HEK293 (cell line): Measurements from ENCODE around the gene GNAQ.

Experiments used
- CTCF ChIA-PET: fragments of 350-600 bp; formaldehyde crosslinking; extraction: SDS; loops from one replicate; lab custom pipeline; 2021; ENCODE audit warnings: antibody characterized with exemption; lab: Yijun Ruan, JAX
- POLR2A ChIA-PET: fragments of 300-600 bp; formaldehyde crosslinking; extraction: SDS; loops from one replicate; lab custom pipeline; 2020; ENCODE audit warnings: antibody characterized with exemption, inconsistent platforms; lab: Yijun Ruan, JAX
- H3K27ac ChIP-seq: fragments of 200-500 bp; sonication (Bioruptor generic); 2 replicates; pipeline ENCODE4 v1.5.1; 2014; ENCODE audit warnings: low read depth, low read length, control low read depth, inconsistent platforms; ENCODE audit errors: extremely low read depth
- H3K36me3 ChIP-seq, 2 experiments: fragments of 200-500 bp in 1 of 2; sonication (Bioruptor generic) in 1 of 2; 1 replicate in 1 of 2; 2 replicates in 1 of 2; pipeline ENCODE4 v1.5.1; 2014 to 2017; ENCODE audit warnings: inconsistent platforms in 2 of 2, low read length in 2 of 2; ENCODE audit not compliant: control insufficient read depth in 2 of 2, insufficient read depth in 1 of 2
- H3K4me1 ChIP-seq: fragments of 200-500 bp; sonication (Bioruptor generic); 2 replicates; pipeline ENCODE4 v1.5.1; 2014; ENCODE audit warnings: mild to moderate bottlenecking, low read length, inconsistent platforms; ENCODE audit not compliant: control insufficient read depth, insufficient read depth
- H3K4me3 ChIP-seq: 2 replicates; pipeline ENCODE4 v1.5.1; 2011; ENCODE audit warnings: low read depth, mild to moderate bottlenecking, control low read depth, low read length, moderate library complexity
- H3K9me3 ChIP-seq: fragments of 200-500 bp; sonication (Bioruptor generic); 2 replicates; pipeline ENCODE4 v1.5.1; 2014; ENCODE audit warnings: low read depth, low read length, inconsistent platforms; ENCODE audit not compliant: control insufficient read depth, insufficient read depth
- CTCF ChIP-seq: fragments of 450-650 bp; formaldehyde crosslinking; IDR thresholded peaks from 2 replicates; pipeline ENCODE4 v1.5.1; 2016; ENCODE audit warnings: missing biosample characterization, missing genetic modification characterization
- GLIS1 ChIP-seq: fragments of 450-650 bp; formaldehyde crosslinking; IDR thresholded peaks from 2 replicates; pipeline ENCODE4 v1.5.1; 2016; ENCODE audit warnings: missing biosample characterization, missing genetic modification characterization
- KLF16 ChIP-seq: fragments of 450-650 bp; formaldehyde crosslinking; IDR thresholded peaks from 2 replicates; pipeline ENCODE4 v1.5.1; 2017; ENCODE audit warnings: missing biosample characterization, missing genetic modification characterization
- KLF9 ChIP-seq: fragments of 450-650 bp; formaldehyde crosslinking; IDR thresholded peaks from 2 replicates; pipeline ENCODE4 v1.5.1; 2016; ENCODE audit warnings: missing biosample characterization, missing genetic modification characterization, low read depth
- PRDM1 ChIP-seq: fragments of 450-650 bp; formaldehyde crosslinking; IDR thresholded peaks from 2 replicates; pipeline ENCODE4; 2016; ENCODE audit warnings: missing biosample characterization, missing genetic modification characterization
- SP3 ChIP-seq: fragments of 450-650 bp; formaldehyde crosslinking; IDR thresholded peaks from 2 replicates; pipeline ENCODE4 v1.5.1; 2016; ENCODE audit warnings: missing biosample characterization, missing genetic modification characterization
- WT1 ChIP-seq: fragments of 450-650 bp; formaldehyde crosslinking; IDR thresholded peaks from 2 replicates; pipeline ENCODE4 v1.5.1; 2016; ENCODE audit warnings: missing biosample characterization, missing genetic modification characterization
- ZBTB17 ChIP-seq: fragments of 450-650 bp; formaldehyde crosslinking; IDR thresholded peaks from 2 replicates; pipeline ENCODE4 v1.5.1; 2016; ENCODE audit warnings: missing biosample characterization, missing genetic modification characterization
- ZNF133 ChIP-seq: fragments of 450-650 bp; formaldehyde crosslinking; IDR thresholded peaks from 2 replicates; pipeline ENCODE4 v1.5.1; 2016; ENCODE audit warnings: missing biosample characterization, missing genetic modification characterization
- ZNF174 ChIP-seq: fragments of 450-650 bp; formaldehyde crosslinking; IDR thresholded peaks from 2 replicates; pipeline ENCODE4 v1.5.0; 2017; ENCODE audit warnings: missing biosample characterization, mild to moderate bottlenecking, missing genetic modification characterization
- ZNF366 ChIP-seq: fragments of 450-650 bp; formaldehyde crosslinking; conservative IDR thresholded peaks from 2 replicates; pipeline ENCODE4 v1.5.1; 2016; ENCODE audit warnings: missing biosample characterization, missing genetic modification characterization
- ZNF37A ChIP-seq: fragments of 450-650 bp; IDR thresholded peaks from 2 replicates; pipeline ENCODE4 v1.5.1; 2018; ENCODE audit warnings: missing biosample characterization, missing genetic modification characterization
- ZNF514 ChIP-seq: fragments of 450-650 bp; formaldehyde crosslinking; IDR thresholded peaks from 2 replicates; pipeline ENCODE4 v1.5.1; 2016; ENCODE audit warnings: missing biosample characterization, missing genetic modification characterization
- ZNF580 ChIP-seq: fragments of 450-650 bp; formaldehyde crosslinking; IDR thresholded peaks from 2 replicates; pipeline ENCODE4 v1.5.1; 2016; ENCODE audit warnings: missing biosample characterization, missing genetic modification characterization
- ZNF585B ChIP-seq: fragments of 450-650 bp; formaldehyde crosslinking; IDR thresholded peaks from 2 replicates; pipeline ENCODE4 v1.5.1; 2016; ENCODE audit warnings: missing biosample characterization, missing genetic modification characterization
- ZNF610 ChIP-seq: fragments of 450-650 bp; formaldehyde crosslinking; IDR thresholded peaks from 2 replicates; pipeline ENCODE4 v1.5.1; 2016; ENCODE audit warnings: missing biosample characterization, missing genetic modification characterization, borderline replicate concordance
- ZNF654 ChIP-seq: fragments of 450-650 bp; formaldehyde crosslinking; IDR thresholded peaks from 2 replicates; pipeline ENCODE4 v1.5.1; 2016; ENCODE audit warnings: low read depth, missing biosample characterization, missing genetic modification characterization
- ZNF660 ChIP-seq: fragments of 450-650 bp; IDR thresholded peaks from 2 replicates; pipeline ENCODE4 v1.5.1; 2018; ENCODE audit warnings: missing biosample characterization, mild to moderate bottlenecking, missing genetic modification characterization
- ZNF785 ChIP-seq: fragments of 450-650 bp; formaldehyde crosslinking; IDR thresholded peaks from 2 replicates; pipeline ENCODE4 v1.5.1; 2016; ENCODE audit warnings: missing biosample characterization, missing genetic modification characterization
- ZXDB ChIP-seq: fragments of 450-650 bp; formaldehyde crosslinking; IDR thresholded peaks from 2 replicates; pipeline ENCODE4 v1.5.1; 2016; ENCODE audit warnings: missing biosample characterization, missing genetic modification characterization
- TF ChIP-seq, protein P1 (sequence below): fragments of 450-650 bp; formaldehyde crosslinking; IDR thresholded peaks from 2 replicates; pipeline ENCODE4 v1.5.1; 2016; ENCODE audit warnings: missing biosample characterization, missing genetic modification characterization

GNAQ gene

GRCh38 chr9:77977210-77977611 is 54.4 kb downstream of the GNAQ start:
- Histone ChIP-seq H3K4me3 (no peak overlapping the region), H3K9me3 (no peaks in the 10 kb centered on the region), H3K27ac (no peak overlapping the region), H3K36me3 (no peaks in the 10 kb centered on the region), H3K4me1 (peaks cover 12% of the 10 kb centered on the region)
- ChIA-PET CTCF (interaction anchor here (0.6 to 7.6 kb wide), 47 partner anchors 10 to 393 kb away, joined by 3 to 94 read pairs (median 4); partner anchors contain the start of gene GNAQ), POLR2A (interaction anchor here (0.7 to 1.7 kb wide), 4 partner anchors 54 to 262 kb away, joined by 3 to 10 read pairs (median 6); no protein-coding TSS in a partner anchor)
- TF ChIP-seq ZNF133 = no peak
- TF ChIP-seq ZNF654 (tag by site-specific recombination) = peak; percentile 81
- TF ChIP-seq PRDM1 (tag by site-specific recombination) = no peak
- peak; percentile 48 for TF ChIP-seq CTCF (tag by site-specific recombination)
- no peak for TF ChIP-seq ZNF514 (tag by site-specific recombination)
- TF ChIP-seq ZNF580 (tag by site-specific recombination) = 0 out of 2 replicates have a peak, but pooled peaks have one; percentile 52
- TF ChIP-seq ZNF174 = no peak
- no peak for TF ChIP-seq WT1 (tag by site-specific recombination)
- TF ChIP-seq ZNF610 (tag by site-specific recombination) = no peak
- 0 out of 2 replicates have a peak, but pooled peaks have one; percentile 42 for TF ChIP-seq ZXDB (tag by site-specific recombination)
- 0 out of 2 replicates have a peak, but pooled peaks have one; percentile 12 for TF ChIP-seq ZBTB17 (tag by site-specific recombination)
- TF ChIP-seq GLIS1 (tag by site-specific recombination) = no peak
- TF ChIP-seq ZNF585B (tag by site-specific recombination) = no peak
- no peak for TF ChIP-seq ZNF660 (tag by site-specific recombination)
- no peak for TF ChIP-seq ZNF785 (tag by site-specific recombination)
- TF ChIP-seq KLF16 (tag by site-specific recombination) = no peak
- no peak for TF ChIP-seq SP3 (tag by site-specific recombination)
- TF ChIP-seq, protein P1, sequence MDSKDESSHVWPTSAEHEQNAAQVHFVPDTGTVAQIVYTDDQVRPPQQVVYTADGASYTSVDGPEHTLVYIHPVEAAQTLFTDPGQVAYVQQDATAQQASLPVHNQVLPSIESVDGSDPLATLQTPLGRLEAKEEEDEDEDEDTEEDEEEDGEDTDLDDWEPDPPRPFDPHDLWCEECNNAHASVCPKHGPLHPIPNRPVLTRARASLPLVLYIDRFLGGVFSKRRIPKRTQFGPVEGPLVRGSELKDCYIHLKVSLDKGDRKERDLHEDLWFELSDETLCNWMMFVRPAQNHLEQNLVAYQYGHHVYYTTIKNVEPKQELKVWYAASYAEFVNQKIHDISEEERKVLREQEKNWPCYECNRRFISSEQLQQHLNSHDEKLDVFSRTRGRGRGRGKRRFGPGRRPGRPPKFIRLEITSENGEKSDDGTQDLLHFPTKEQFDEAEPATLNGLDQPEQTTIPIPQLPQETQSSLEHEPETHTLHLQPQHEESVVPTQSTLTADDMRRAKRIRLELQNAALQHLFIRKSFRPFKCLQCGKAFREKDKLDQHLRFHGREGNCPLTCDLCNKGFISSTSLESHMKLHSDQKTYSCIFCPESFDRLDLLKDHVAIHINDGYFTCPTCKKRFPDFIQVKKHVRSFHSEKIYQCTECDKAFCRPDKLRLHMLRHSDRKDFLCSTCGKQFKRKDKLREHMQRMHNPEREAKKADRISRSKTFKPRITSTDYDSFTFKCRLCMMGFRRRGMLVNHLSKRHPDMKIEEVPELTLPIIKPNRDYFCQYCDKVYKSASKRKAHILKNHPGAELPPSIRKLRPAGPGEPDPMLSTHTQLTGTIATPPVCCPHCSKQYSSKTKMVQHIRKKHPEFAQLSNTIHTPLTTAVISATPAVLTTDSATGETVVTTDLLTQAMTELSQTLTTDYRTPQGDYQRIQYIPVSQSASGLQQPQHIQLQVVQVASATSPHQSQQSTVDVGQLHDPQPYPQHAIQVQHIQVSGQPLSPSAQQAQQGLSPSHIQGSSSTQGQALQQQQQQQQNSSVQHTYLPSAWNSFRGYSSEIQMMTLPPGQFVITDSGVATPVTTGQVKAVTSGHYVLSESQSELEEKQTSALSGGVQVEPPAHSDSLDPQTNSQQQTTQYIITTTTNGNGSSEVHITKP (tag by site-specific recombination) = 0 out of 2 replicates have a peak, but pooled peaks have one; percentile 16

DNA sequence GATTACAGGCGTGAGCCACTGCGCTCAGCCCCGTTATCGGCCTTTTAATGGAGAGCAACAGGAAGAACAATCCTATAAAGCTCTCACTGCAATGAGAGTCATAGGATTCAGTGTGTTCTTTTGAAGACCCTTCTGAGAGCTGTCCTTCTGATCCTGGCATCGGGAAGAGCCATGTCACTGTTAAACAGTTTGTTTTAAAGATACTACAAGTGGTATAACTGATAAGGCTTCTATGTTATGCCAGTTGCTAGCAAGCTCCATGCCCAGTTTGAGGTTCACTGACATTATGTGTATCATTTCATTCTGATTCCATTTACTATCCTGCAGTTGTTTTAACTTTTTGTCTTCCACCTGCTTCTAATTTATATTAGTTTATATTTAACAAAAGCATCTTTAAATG is 55.8 kb downstream of the GNAQ start:
- H3K4me1 ChIP-seq = peaks cover 9% of the 10 kb centered on the region
- H3K36me3 ChIP-seq = no peaks in the 10 kb centered on the region
- no peak overlapping the region for H3K27ac ChIP-seq
- H3K9me3 ChIP-seq = no peaks in the 10 kb centered on the region
- no peak for TF ChIP-seq ZNF37A (tag by site-specific recombination)
- TF ChIP-seq KLF9 (tag by site-specific recombination) = no peak
- TF ChIP-seq ZBTB17 (tag by site-specific recombination) = no peak
- TF ChIP-seq ZNF366 = no peak
- ChIA-PET POLR2A (no interaction called here), CTCF (interaction anchor here (0.5 to 7.6 kb wide), 11 partner anchors 11 to 725 kb away, joined by 3 to 94 read pairs (median 4); partner anchors contain the start of gene GNAQ)
- H3K4me3 ChIP-seq = no peak overlapping the region
